GM23338 (cell line): ENCODE measurements around the gene NIBAN1.
"Not testable (repeated sequence)": the region's sequence is repeated elsewhere in the genome, so short reads cannot be mapped to it uniquely, and the experiment has no call there.

Experiments
- CREB1 ChIP-seq: fragments of 250-450 bp; sonication (Bioruptor Pico); IDR thresholded peaks from 2 replicates; pipeline ENCODE4 v1.5.0; 2020; ENCODE audit warnings: low read depth, mild to moderate bottlenecking, moderate library complexity
- EZH2 ChIP-seq: fragments of 200-600 bp; sonication (generic); IDR thresholded peaks from one replicate; pipeline ENCODE4 v1.8.0; 2017; ENCODE audit warnings: antibody characterized with exemption, mild to moderate bottlenecking, low read depth; ENCODE audit not compliant: unreplicated experiment
- EZH2phosphoT487 ChIP-seq: fragments of 200-600 bp; sonication (generic); IDR thresholded peaks from one replicate; pipeline ENCODE4 v1.8.1; 2018; ENCODE audit warnings: antibody characterized with exemption; ENCODE audit not compliant: unreplicated experiment
- POLR2AphosphoS5 ChIP-seq: IDR thresholded peaks from 2 replicates; pipeline ENCODE4 v1.6.1; 2016; ENCODE audit warnings: antibody characterized with exemption, low read depth
- ZNF114 ChIP-seq: fragments of 250-450 bp; sonication (Bioruptor Pico); IDR thresholded peaks from 2 replicates; pipeline ENCODE4 v1.5.0; 2020; ENCODE audit warnings: mild to moderate bottlenecking, moderate library complexity
- TF ChIP-seq, protein P1 (sequence below), 2 experiments: fragments of 200-600 bp in 1 of 2; sonication (generic) in 1 of 2; conservative IDR thresholded peaks; 2 replicates each; pipeline versions ENCODE4 v1.5.1 to v1.6.1; 2016 to 2017; ENCODE audit warnings: antibody characterized with exemption in 2 of 2, low read depth in 2 of 2, mild to moderate bottlenecking in 2 of 2, moderate library complexity in 1 of 2
- TF ChIP-seq, protein P2 (sequence below): IDR thresholded peaks from one replicate; pipeline ENCODE4 v1.6.1; 2018; ENCODE audit warnings: antibody characterized with exemption; ENCODE audit not compliant: unreplicated experiment

DNA sequence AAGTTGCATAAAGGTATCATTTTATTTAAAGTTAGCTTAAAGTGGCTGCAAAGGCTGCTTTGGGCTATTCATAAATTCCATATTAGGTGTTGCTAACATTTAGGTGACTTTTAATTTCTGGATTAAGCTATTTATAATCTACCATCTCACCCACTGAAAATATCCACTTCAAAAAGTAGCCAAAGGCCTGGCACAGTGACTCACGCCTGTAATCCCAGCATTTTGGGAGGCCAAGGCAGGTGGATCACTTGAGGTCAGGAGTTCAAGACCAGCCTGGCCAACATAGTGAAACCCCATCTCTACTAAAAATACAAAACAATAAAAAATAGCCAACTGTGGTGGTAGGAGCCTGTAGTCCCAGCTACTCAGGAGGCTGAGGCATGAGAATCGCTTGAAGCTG lies 16.4 kb downstream of the NIBAN1 start:
- TF ChIP-seq, protein P1, sequence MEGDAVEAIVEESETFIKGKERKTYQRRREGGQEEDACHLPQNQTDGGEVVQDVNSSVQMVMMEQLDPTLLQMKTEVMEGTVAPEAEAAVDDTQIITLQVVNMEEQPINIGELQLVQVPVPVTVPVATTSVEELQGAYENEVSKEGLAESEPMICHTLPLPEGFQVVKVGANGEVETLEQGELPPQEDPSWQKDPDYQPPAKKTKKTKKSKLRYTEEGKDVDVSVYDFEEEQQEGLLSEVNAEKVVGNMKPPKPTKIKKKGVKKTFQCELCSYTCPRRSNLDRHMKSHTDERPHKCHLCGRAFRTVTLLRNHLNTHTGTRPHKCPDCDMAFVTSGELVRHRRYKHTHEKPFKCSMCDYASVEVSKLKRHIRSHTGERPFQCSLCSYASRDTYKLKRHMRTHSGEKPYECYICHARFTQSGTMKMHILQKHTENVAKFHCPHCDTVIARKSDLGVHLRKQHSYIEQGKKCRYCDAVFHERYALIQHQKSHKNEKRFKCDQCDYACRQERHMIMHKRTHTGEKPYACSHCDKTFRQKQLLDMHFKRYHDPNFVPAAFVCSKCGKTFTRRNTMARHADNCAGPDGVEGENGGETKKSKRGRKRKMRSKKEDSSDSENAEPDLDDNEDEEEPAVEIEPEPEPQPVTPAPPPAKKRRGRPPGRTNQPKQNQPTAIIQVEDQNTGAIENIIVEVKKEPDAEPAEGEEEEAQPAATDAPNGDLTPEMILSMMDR (conservative IDR thresholded peaks at IDR 0.05; ENCODE audit: low read depth in 2 of 2): not testable (repeated sequence)
- not testable (repeated sequence) for TF ChIP-seq EZH2phosphoT487; EZH2; ZNF114; POLR2AphosphoS5; CREB1 (CRISPR knock-in tag)
- TF ChIP-seq, protein P2, sequence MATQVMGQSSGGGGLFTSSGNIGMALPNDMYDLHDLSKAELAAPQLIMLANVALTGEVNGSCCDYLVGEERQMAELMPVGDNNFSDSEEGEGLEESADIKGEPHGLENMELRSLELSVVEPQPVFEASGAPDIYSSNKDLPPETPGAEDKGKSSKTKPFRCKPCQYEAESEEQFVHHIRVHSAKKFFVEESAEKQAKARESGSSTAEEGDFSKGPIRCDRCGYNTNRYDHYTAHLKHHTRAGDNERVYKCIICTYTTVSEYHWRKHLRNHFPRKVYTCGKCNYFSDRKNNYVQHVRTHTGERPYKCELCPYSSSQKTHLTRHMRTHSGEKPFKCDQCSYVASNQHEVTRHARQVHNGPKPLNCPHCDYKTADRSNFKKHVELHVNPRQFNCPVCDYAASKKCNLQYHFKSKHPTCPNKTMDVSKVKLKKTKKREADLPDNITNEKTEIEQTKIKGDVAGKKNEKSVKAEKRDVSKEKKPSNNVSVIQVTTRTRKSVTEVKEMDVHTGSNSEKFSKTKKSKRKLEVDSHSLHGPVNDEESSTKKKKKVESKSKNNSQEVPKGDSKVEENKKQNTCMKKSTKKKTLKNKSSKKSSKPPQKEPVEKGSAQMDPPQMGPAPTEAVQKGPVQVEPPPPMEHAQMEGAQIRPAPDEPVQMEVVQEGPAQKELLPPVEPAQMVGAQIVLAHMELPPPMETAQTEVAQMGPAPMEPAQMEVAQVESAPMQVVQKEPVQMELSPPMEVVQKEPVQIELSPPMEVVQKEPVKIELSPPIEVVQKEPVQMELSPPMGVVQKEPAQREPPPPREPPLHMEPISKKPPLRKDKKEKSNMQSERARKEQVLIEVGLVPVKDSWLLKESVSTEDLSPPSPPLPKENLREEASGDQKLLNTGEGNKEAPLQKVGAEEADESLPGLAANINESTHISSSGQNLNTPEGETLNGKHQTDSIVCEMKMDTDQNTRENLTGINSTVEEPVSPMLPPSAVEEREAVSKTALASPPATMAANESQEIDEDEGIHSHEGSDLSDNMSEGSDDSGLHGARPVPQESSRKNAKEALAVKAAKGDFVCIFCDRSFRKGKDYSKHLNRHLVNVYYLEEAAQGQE: not testable (repeated sequence)
